PC-9 (cell line): ENCODE data around the gene SPACA7. TPM values are rescaled to one million over a fixed set of nuclear protein-coding genes. Genes with fewer than 3 reads are reported as not detected.
"Not testable (repeated sequence)": the region's sequence is repeated elsewhere in the genome, so short reads cannot be mapped to it uniquely, and the experiment has no call there.

Source experiments
- BruUV-seq: library from RNA; stranded (reverse); fragments of 400-500 nt; replicated peaks from 2 replicates; lab custom pipeline; 2021; lab: Mats Ljungman, UMichigan
- CTCF ChIA-PET: fragments of 300-600 bp; sonication (Branson Sonifier 250); formaldehyde crosslinking; loops from one replicate; lab custom pipeline; 2022; ENCODE audit warnings: antibody characterized with exemption; lab: Charles Lee
- POLR2A ChIA-PET: fragments of 300-600 bp; sonication (Branson Sonifier 250); formaldehyde crosslinking; loops from one replicate; lab custom pipeline; 2022; ENCODE audit warnings: antibody characterized with exemption; ENCODE audit not compliant: unreplicated experiment; lab: Charles Lee
- DNase-seq, 2 experiments: peaks; one replicate each; pipeline versions ENCODE4 v3.0.0 to v3.0.0-alpha.2; 2015 to 2022; ENCODE audit warnings: mixed read lengths in 1 of 2
- H2AFZ ChIP-seq: fragments of 200-600 bp; sonication (generic); 2 replicates; pipeline ENCODE4 v1.8.1; 2017; ENCODE audit warnings: antibody characterized with exemption
- H3F3A ChIP-seq: fragments of 200-600 bp; sonication (generic); 2 replicates; pipeline ENCODE4 v1.8.1; 2017; ENCODE audit warnings: antibody characterized with exemption, mild to moderate bottlenecking, low read depth; ENCODE audit not compliant: insufficient read depth
- H3K27ac ChIP-seq: fragments of 200-600 bp; sonication (generic); 2 replicates; pipeline ENCODE4 v1.6.1; 2016; ENCODE audit warnings: mixed run types
- H3K27me3 ChIP-seq: fragments of 200-600 bp; sonication (generic); 2 replicates; pipeline ENCODE4 v1.6.1; 2016; ENCODE audit warnings: low read depth, mixed run types; ENCODE audit not compliant: insufficient read depth
- H3K36me3 ChIP-seq: fragments of 200-600 bp; sonication (generic); 2 replicates; pipeline ENCODE4 v1.6.1; 2016; ENCODE audit warnings: low read depth, mixed run types
- H3K4me1 ChIP-seq: fragments of 200-600 bp; sonication (generic); replicated peaks from 2 replicates; pipeline ENCODE4 v1.6.1; 2016; ENCODE audit warnings: mixed run types; ENCODE audit not compliant: insufficient read depth
- H3K4me2 ChIP-seq: fragments of 200-600 bp; sonication (generic); 2 replicates; pipeline ENCODE4 v1.6.1; 2017; ENCODE audit warnings: mixed run types
- H3K4me3 ChIP-seq: fragments of 200-600 bp; sonication (generic); 2 replicates; pipeline ENCODE4 v1.6.1; 2016; ENCODE audit warnings: mixed run types
- H3K79me2 ChIP-seq: fragments of 200-600 bp; sonication (generic); 2 replicates; pipeline ENCODE4 v1.6.1; 2017; ENCODE audit warnings: low read depth, mixed run types
- H3K9me2 ChIP-seq: fragments of 200-600 bp; sonication (generic); 2 replicates; pipeline ENCODE4 v1.8.1; 2017; ENCODE audit warnings: mild to moderate bottlenecking; ENCODE audit not compliant: insufficient read depth
- H3K9me3 ChIP-seq: fragments of 200-600 bp; sonication (generic); 2 replicates; pipeline ENCODE4 v1.8.1; 2016; ENCODE audit warnings: low read depth; ENCODE audit not compliant: insufficient read depth
- H4K20me1 ChIP-seq: fragments of 200-600 bp; sonication (generic); 2 replicates; pipeline ENCODE4 v1.8.1; 2017; ENCODE audit not compliant: insufficient read depth
- EZH2 ChIP-seq: fragments of 200-600 bp; sonication (generic); IDR thresholded peaks from 2 replicates; pipeline ENCODE4 v1.8.0; 2017; ENCODE audit warnings: antibody characterized with exemption, low read depth
- intact Hi-C: fragments of 100-400 bp; cut with micrococcal nuclease; formaldehyde crosslinking; loops from one replicate; pipeline ENCODE4 v1.10.0; 2022; ENCODE audit not compliant: unreplicated experiment
- total RNA-seq: library from RNA; stranded (reverse); gene quantifications from 2 replicates; pipeline ENCODE4 v1.2.3, GENCODE V29; 2021
- TF ChIP-seq, protein P1 (sequence below): fragments of 200-600 bp; sonication (generic); conservative IDR thresholded peaks from 2 replicates; pipeline ENCODE4 v1.6.1; 2017; ENCODE audit warnings: mixed run types, antibody characterized with exemption, mild to moderate bottlenecking, moderate library complexity

Gene SPACA7
- total RNA-seq, 1 experiment from 2014 or later, result not detected

GRCh38 chr13:112391746-112392145 is 15.6 kb downstream of the SPACA7 start:
- H3K27ac ChIP-seq, result no peak overlapping the region
- no peaks in the 10 kb centered on the region for H3K36me3 ChIP-seq
- POLR2A ChIA-PET, result no interaction called here
- peaks cover 85% of the 10 kb centered on the region for H3K27me3 ChIP-seq
- intact Hi-C loops, result no loop called here
- no peaks in the 10 kb centered on the region for H3K79me2 ChIP-seq
- H3K4me1 ChIP-seq, result no peaks in the 10 kb centered on the region
- BruUV-seq, result no TSS peak
- H3K9me2 ChIP-seq, result no peaks in the 10 kb centered on the region
- CTCF ChIA-PET, result no interaction called here
- no peak overlapping the region for H3K4me3 ChIP-seq
- H3K9me3 ChIP-seq, result no peaks in the 10 kb centered on the region
- H3F3A ChIP-seq, result no peaks in the 10 kb centered on the region
- no peak for TF ChIP-seq EZH2
- DNase-seq, result no peak
- no peak overlapping the region for H3K4me2 ChIP-seq
- no peaks in the 10 kb centered on the region for H4K20me1 ChIP-seq
- no peak overlapping the region for H2AFZ ChIP-seq

DNA sequence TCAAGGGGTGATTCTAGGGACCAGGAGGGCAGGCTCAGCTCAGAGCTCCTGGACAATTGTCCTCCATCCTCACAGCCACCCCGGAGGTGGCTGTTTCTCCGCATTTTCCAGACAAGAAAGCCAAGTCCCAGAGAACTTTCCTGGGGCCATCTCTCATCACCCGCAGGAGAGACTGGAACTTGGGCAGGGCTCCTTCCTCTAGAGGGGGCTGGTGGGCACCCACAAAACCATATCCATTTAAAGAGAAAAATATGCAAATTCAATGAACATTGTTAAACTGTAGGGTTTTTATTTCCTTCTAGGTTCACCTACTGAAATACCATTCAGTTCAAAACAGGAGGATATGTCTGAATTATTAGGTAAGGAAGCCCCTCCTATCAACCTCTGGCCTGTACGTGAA is 16.6 kb downstream of the SPACA7 start:
- no peak for DNase-seq
- CTCF ChIA-PET, result no interaction called here
- no peak overlapping the region for H3K4me2 ChIP-seq
- peaks cover 85% of the 10 kb centered on the region for H3K27me3 ChIP-seq
- H3K36me3 ChIP-seq, result no peaks in the 10 kb centered on the region
- H3K27ac ChIP-seq, result no peak overlapping the region
- no peak overlapping the region for H2AFZ ChIP-seq
- POLR2A ChIA-PET, result no interaction called here
- H3K4me1 ChIP-seq, result no peaks in the 10 kb centered on the region
- no peaks in the 10 kb centered on the region for H3F3A ChIP-seq
- no peaks in the 10 kb centered on the region for H4K20me1 ChIP-seq
- no peak overlapping the region for H3K4me3 ChIP-seq
- H3K9me2 ChIP-seq, result no peaks in the 10 kb centered on the region
- intact Hi-C loops, result no loop called here
- no peaks in the 10 kb centered on the region for H3K79me2 ChIP-seq
- no peaks in the 10 kb centered on the region for H3K9me3 ChIP-seq
- no TSS peak for BruUV-seq
- TF ChIP-seq EZH2, result no peak
- TF ChIP-seq, protein P1, sequence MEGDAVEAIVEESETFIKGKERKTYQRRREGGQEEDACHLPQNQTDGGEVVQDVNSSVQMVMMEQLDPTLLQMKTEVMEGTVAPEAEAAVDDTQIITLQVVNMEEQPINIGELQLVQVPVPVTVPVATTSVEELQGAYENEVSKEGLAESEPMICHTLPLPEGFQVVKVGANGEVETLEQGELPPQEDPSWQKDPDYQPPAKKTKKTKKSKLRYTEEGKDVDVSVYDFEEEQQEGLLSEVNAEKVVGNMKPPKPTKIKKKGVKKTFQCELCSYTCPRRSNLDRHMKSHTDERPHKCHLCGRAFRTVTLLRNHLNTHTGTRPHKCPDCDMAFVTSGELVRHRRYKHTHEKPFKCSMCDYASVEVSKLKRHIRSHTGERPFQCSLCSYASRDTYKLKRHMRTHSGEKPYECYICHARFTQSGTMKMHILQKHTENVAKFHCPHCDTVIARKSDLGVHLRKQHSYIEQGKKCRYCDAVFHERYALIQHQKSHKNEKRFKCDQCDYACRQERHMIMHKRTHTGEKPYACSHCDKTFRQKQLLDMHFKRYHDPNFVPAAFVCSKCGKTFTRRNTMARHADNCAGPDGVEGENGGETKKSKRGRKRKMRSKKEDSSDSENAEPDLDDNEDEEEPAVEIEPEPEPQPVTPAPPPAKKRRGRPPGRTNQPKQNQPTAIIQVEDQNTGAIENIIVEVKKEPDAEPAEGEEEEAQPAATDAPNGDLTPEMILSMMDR, result 0 out of 2 replicates have a peak, but pooled peaks have one; percentile 24

GRCh38 chr13:112395022-112395421 is 18.9 kb downstream of the SPACA7 start:
- H3K27me3 ChIP-seq, result peaks cover 85% of the 10 kb centered on the region
- DNase-seq, H2AFZ ChIP-seq, H3K4me2 ChIP-seq, intact Hi-C loops, H3K9me3 ChIP-seq, H3K4me1 ChIP-seq, H4K20me1 ChIP-seq, H3K36me3 ChIP-seq, H3K27ac ChIP-seq, H3K79me2 ChIP-seq, H3K9me2 ChIP-seq, H3K4me3 ChIP-seq, BruUV-seq, H3F3A ChIP-seq, CTCF ChIA-PET, POLR2A ChIA-PET: not testable (repeated sequence)

- H3K27ac ChIP-seq, H3K36me3 ChIP-seq, intact Hi-C loops, H3K9me3 ChIP-seq, DNase-seq, H3K4me1 ChIP-seq, CTCF ChIA-PET, H3K9me2 ChIP-seq, H4K20me1 ChIP-seq, H3F3A ChIP-seq, H3K4me3 ChIP-seq, H3K79me2 ChIP-seq, POLR2A ChIA-PET, BruUV-seq, H2AFZ ChIP-seq, H3K4me2 ChIP-seq: not testable (repeated sequence)
- peaks cover 84% of the 10 kb centered on the region for H3K27me3 ChIP-seq
Measured at GRCh38 chr13:112395941-112396340, 19.8 kb downstream of the SPACA7 start.
